Spleen (tissue), 11 donors: ENCODE measurements around the gene ALDH4A1. TPM values are rescaled to one million over a fixed set of nuclear protein-coding genes. Genes with fewer than 3 reads are reported as not detected.

ENCODE experiments used
- DNase-seq: peaks from one replicate; pipeline ENCODE4 v3.0.0-alpha.2; 2020
- H3K27ac ChIP-seq, 8 donors: fragments of 200-600 bp; sonication (generic) in 7 of 8; 1 replicate in 4 of 8; 2 replicates in 4 of 8; pipeline versions ENCODE4 v1.5.0 to v1.8.0; 2016 to 2021; ENCODE audit warnings: inconsistent platforms in 4 of 8, mild to moderate bottlenecking in 4 of 8, moderate library complexity in 1 of 8
- H3K27me3 ChIP-seq, 7 donors: fragments of 200-600 bp; sonication (generic) in 6 of 7; replicated peaks in 1 of 7; 1 replicate in 4 of 7; 2 replicates in 3 of 7; pipeline versions ENCODE4 v1.5.0 to v1.8.0; 2016 to 2021; ENCODE audit warnings: inconsistent platforms in 3 of 7, mild to moderate bottlenecking in 1 of 7
- H3K36me3 ChIP-seq, 6 donors: fragments of 200-600 bp; sonication (generic) in 5 of 6; 1 replicate in 4 of 6; 2 replicates in 2 of 6; pipeline versions ENCODE4 v1.5.0 to v1.8.0; 2016 to 2021; ENCODE audit warnings: inconsistent platforms in 2 of 6
- H3K4me1 ChIP-seq, 6 donors: fragments of 200-600 bp; sonication (generic) in 5 of 6; 1 replicate in 3 of 6; 2 replicates in 3 of 6; pipeline versions ENCODE4 v1.5.0 to v1.8.0; 2016 to 2021; ENCODE audit warnings: inconsistent platforms in 3 of 6
- H3K4me3 ChIP-seq, 8 donors: fragments of 200-600 bp; sonication (generic) in 7 of 8; 1 replicate in 4 of 8; 2 replicates in 4 of 8; pipeline versions ENCODE4 v1.5.0 to v1.8.0; 2016 to 2021; ENCODE audit warnings: inconsistent platforms in 4 of 8, mild to moderate bottlenecking in 4 of 8, moderate library complexity in 2 of 8
- H3K9me3 ChIP-seq, 8 donors: fragments of 200-600 bp; sonication (generic) in 7 of 8; 1 replicate in 4 of 8; 2 replicates in 4 of 8; pipeline versions ENCODE4 v1.5.0 to v1.8.0; 2016 to 2021; ENCODE audit warnings: inconsistent platforms in 4 of 8
- POLR2A ChIP-seq, 3 donors: fragments of 450-650 bp; IDR thresholded peaks; one replicate each; pipeline ENCODE4 v1.5.1; 2017; ENCODE audit warnings: antibody characterized with exemption in 3 of 3, mild to moderate bottlenecking in 1 of 3
- POLR2AphosphoS5 ChIP-seq, 3 donors: sonication (generic); formaldehyde crosslinking; IDR thresholded peaks; one replicate each; pipeline ENCODE4 v1.5.1; 2017; ENCODE audit warnings: antibody characterized with exemption in 3 of 3
- WGBS, 5 donors: extraction: QIAGEN DNeasy Blood & Tissue Kit in 3 of 5; methylation state at CpG; one replicate each; pipeline versions ENCODE4 v1.1.5 to v1.1.7; 2013 to 2018; 5-methylcytosine and 5-hydroxymethylcytosine counted together
- intact Hi-C: fragments of 100-400 bp; cut with DNase I; formaldehyde crosslinking; loops from one replicate; pipeline ENCODE4 v1.15.0; 2023; ENCODE audit warnings: low total_unique reads
- microRNA-seq, 3 donors: library from miRNA; unstranded; fragments of <30 nt; microRNA quantifications; one replicate each; pipeline versions ENCODE4 to v1.1.0, GENCODE V29; 2019 to 2020
- polyA plus RNA-seq, 3 donors: library from polyadenylated mRNA; stranded (reverse); fragments of 200-250 nt; gene quantifications; one replicate each; pipeline ENCODE4 v1.2.1, GENCODE V29; 2013
- small RNA-seq, 4 donors: library from RNA; depleted of rRNA; stranded (forward); fragments of <200 nt; gene quantifications; one replicate each; pipeline ENCODE3, GENCODE V24; 2016
- total RNA-seq, 7 donors: library from RNA; depleted of rRNA in 3 of 7; stranded (reverse); fragments of >200 nt in 3 of 7; fragmentation: NEBNext Ultra II Directional in 4 of 7; extraction: Animal tissue kit (Norgen Biotek cat#: 25700) in 4 of 7; gene quantifications; one replicate each; pipeline versions ENCODE4 v1.1.0 to v1.2.1, GENCODE V29; 2016 to 2021
- TF ChIP-seq, protein P1 (sequence below), 11 experiments: fragments of 200-600 bp in 7 of 11; fragments of 450-650 bp in 4 of 11; sonication (generic) in 4 of 11; IDR thresholded peaks in 8 of 11; conservative IDR thresholded peaks in 3 of 11; 1 replicate in 7 of 11; 2 replicates in 4 of 11; pipeline versions ENCODE4 v1.4.0 to v1.8.0; 2016 to 2021; ENCODE audit warnings: antibody characterized with exemption in 11 of 11, inconsistent platforms in 4 of 11, mild to moderate bottlenecking in 1 of 11
- donor health status: healthy with polysubstance abuse.
- donor health status: DM: no; HTN: no; CAD: no; lungs with moderate emphysema.
- donor health status: DM: no; HTN: no; CAD: no.
- donor health status: Bipolar disorder and iron deficiency.
- donor health status: healthy.
- donor health status: DM: no; HTN: no; CAD: no.
- donor health status: DM: yes; HTN: yes; CAD: no.

Gene ALDH4A1
- total and polyA plus RNA-seq, 10 donors: 3.5 to 11.2 (median 8.0) TPM

DNA sequence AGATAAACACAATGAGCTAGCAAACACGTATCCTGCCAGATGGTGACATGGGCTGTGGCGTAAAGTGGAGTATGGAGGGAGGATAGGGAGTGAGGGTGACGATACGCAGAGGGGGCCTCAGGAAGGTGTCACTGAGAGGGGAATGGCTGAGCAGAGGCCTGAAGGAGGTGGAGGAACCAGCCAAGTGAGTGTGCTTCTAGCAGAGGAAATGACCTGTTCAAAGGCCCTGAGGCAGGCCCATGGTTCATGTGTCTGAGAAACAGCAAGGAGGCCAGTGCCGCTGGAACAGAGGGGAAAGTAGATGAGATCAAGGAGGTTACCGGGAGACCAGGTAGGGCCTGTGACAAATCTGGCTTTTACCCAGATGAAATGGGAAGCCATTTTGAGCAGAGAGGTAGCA is 78.9 kb downstream of the ALDH4A1 start:
- H3K4me3 ChIP-seq: no peak overlapping the region
- no peak overlapping the region for H3K27ac ChIP-seq
- peaks cover 0 to 5% (median 0%) of the 10 kb centered on the region in 6 donors for H3K4me1 ChIP-seq
- no peak for TF ChIP-seq POLR2AphosphoS5 (IDR thresholded peaks at IDR 0.05)
- TF ChIP-seq, protein P1, sequence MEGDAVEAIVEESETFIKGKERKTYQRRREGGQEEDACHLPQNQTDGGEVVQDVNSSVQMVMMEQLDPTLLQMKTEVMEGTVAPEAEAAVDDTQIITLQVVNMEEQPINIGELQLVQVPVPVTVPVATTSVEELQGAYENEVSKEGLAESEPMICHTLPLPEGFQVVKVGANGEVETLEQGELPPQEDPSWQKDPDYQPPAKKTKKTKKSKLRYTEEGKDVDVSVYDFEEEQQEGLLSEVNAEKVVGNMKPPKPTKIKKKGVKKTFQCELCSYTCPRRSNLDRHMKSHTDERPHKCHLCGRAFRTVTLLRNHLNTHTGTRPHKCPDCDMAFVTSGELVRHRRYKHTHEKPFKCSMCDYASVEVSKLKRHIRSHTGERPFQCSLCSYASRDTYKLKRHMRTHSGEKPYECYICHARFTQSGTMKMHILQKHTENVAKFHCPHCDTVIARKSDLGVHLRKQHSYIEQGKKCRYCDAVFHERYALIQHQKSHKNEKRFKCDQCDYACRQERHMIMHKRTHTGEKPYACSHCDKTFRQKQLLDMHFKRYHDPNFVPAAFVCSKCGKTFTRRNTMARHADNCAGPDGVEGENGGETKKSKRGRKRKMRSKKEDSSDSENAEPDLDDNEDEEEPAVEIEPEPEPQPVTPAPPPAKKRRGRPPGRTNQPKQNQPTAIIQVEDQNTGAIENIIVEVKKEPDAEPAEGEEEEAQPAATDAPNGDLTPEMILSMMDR (IDR thresholded peaks at IDR 0.05 in 8 of 11, conservative IDR thresholded peaks at IDR 0.05 in 3 of 11): no peak
- TF ChIP-seq POLR2A (IDR thresholded peaks at IDR 0.05): no peak
- 88 to 91% (median 88%) methylated on average over 6 of the region's 6 CpGs for WGBS, 5 donors
- peaks cover 0 to 9% (median 2%) of the 10 kb centered on the region in 8 donors for H3K9me3 ChIP-seq
- peaks cover 0 to 50% (median 19%) of the 10 kb centered on the region in 7 donors for H3K27me3 ChIP-seq
- H3K36me3 ChIP-seq: no peaks in the 10 kb centered on the region
- intact Hi-C loops: no loop called here
- DNase-seq: no peak

Small RNAs within 50 kb of the gene (microRNA-seq; reads per million reads assigned to microRNA genes)
- gene MIR1290: 0 reads per million in 3 donors
- gene MIR4695: 0 to 0.72 (median 0.70) reads per million in 3 donors

Small RNAs within 50 kb of the gene (small RNA-seq; reads per million reads assigned to genes)
- 0 reads per million in 4 donors for gene MIR1290
- 0 reads per million in 4 donors for gene MIR4695

Other genes with a start within 250 kb of the ALDH4A1 start
- not detected for gene TAS1R2, start 42.9 kb downstream of the ALDH4A1 start, total RNA-seq
- gene TAS1R2, start 42.9 kb downstream of the ALDH4A1 start, polyA plus RNA-seq: not detected
- 10 to 100 TPM; 13.6 to 19.7 (median 16.4) TPM for gene IFFO2, start 54.1 kb upstream of the ALDH4A1 start, total RNA-seq
- 1 to 10 TPM; 2.7 to 6.2 (median 2.9) TPM for gene IFFO2, start 54.1 kb upstream of the ALDH4A1 start, polyA plus RNA-seq